Fibroblast of villous mesenchyme (primary cell): ENCODE measurements around the gene ABCC9. TPM values are rescaled to one million over a fixed set of nuclear protein-coding genes. Genes with fewer than 3 reads are reported as not detected.
"Not testable (repeated sequence)": the region's sequence is repeated elsewhere in the genome, so short reads cannot be mapped to it uniquely, and the experiment has no call there.

Experiments used
- DNase-seq: peaks from one replicate; pipeline ENCODE4 v3.0.0-alpha.2; 2010; ENCODE audit warnings: low read depth
- H3K4me3 ChIP-seq: 2 replicates; pipeline ENCODE4 v1.5.1; 2011; ENCODE audit warnings: low read depth, mild to moderate bottlenecking, low read length
- CTCF ChIP-seq: IDR thresholded peaks from 2 replicates; pipeline ENCODE4 v1.5.1; 2012; ENCODE audit warnings: low read depth, mild to moderate bottlenecking, low read length; ENCODE audit not compliant: insufficient read depth
- total RNA-seq: library from RNA; depleted of rRNA; stranded (reverse); fragments of >200 nt; gene quantifications from 2 replicates; pipeline ENCODE4 v1.2.3, GENCODE V29; 2012

ABCC9 gene
- total RNA-seq, 1 donor: 12.1 TPM

- no peak for TF ChIP-seq CTCF
- peak; percentile 53 for DNase-seq
These were observed 122.0 kb downstream of the ABCC9 start for GRCh38 chr12:21819236-21819635.

GRCh38 chr12:21818627-21819026, 122.6 kb downstream of the ABCC9 start:
- peak; percentile 26 for DNase-seq
- H3K4me3 ChIP-seq: no peak overlapping the region
- TF ChIP-seq CTCF: no peak

More at GRCh38 chr12:21819236-21819635, 122.0 kb downstream of the ABCC9 start:
- no peak overlapping the region for H3K4me3 ChIP-seq

- no peak overlapping the region for H3K4me3 ChIP-seq
- TF ChIP-seq CTCF: no peak
- no peak for DNase-seq
These were observed 125.7 kb downstream of the ABCC9 start for GRCh38 chr12:21815306-21816062.

- H3K4me3 ChIP-seq: no peak overlapping the region
- no peak for TF ChIP-seq CTCF
- DNase-seq: no peak
These were observed 126.4 kb downstream of the ABCC9 start for GRCh38 chr12:21814814-21815213.

GRCh38 chr12:21814327-21814726, 126.9 kb downstream of the ABCC9 start:
- no peak for TF ChIP-seq CTCF
- no peak overlapping the region for H3K4me3 ChIP-seq
- DNase-seq: no peak

GRCh38 chr12:21813751-21814150, 127.5 kb downstream of the ABCC9 start:
- TF ChIP-seq CTCF: no peak
- no peak overlapping the region for H3K4me3 ChIP-seq
- no peak for DNase-seq

GRCh38 chr12:21813125-21813524, 128.1 kb downstream of the ABCC9 start:
- no peak for TF ChIP-seq CTCF
- H3K4me3 ChIP-seq: no peak overlapping the region

GRCh38 chr12:21812340-21812739, 128.9 kb downstream of the ABCC9 start:
- not testable (repeated sequence) for H3K4me3 ChIP-seq, DNase-seq

More at GRCh38 chr12:21813125-21813524, 128.1 kb downstream of the ABCC9 start:
- DNase-seq: no peak
